Measurements from ENCODE around the gene CDC27.
A peak's percentile ranks its signal among the peaks of the same experiment; 100 is the strongest.
"Not testable (repeated sequence)": the region's sequence is repeated elsewhere in the genome, so short reads cannot be mapped to it uniquely, and the experiment has no call there.

Gene CDC27

GRCh38 chr17:47134354-47134753 lies 54.7 kb downstream of the CDC27 start:
- not testable (repeated sequence) for DNase-seq (ENCODE audit: low read depth in 2 of 2)

GRCh38 chr17:47131761-47132160 lies 57.3 kb downstream of the CDC27 start:
- DNase-seq (ENCODE audit: low read depth in 2 of 2): no peak

DNA sequence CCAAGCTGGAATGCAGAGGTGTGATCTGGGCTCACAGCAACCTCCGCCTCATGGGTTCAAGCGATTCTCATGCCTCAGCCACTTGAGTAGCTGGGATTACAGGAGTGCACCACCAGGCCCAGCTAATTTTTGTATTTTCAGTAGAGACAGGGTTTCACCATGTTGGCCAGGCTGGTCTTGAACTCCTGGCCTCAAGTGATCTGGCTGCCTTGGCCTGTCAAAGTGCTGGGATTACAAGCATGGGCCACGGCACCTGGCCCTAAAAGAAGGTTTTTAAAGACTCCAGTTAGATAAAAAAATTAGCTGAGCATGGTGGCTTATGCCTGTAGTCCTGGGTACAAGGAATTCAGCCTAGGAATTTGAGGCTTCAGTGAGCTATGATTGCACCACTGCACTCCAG lies 62.3 kb downstream of the CDC27 start:
- not testable (repeated sequence) for DNase-seq (ENCODE audit: low read depth in 2 of 2)

- DNase-seq (ENCODE audit: low read depth in 2 of 2): not testable (repeated sequence)
Measured at GRCh38 chr17:47123262-47123661, 65.8 kb downstream of the CDC27 start.

DNA sequence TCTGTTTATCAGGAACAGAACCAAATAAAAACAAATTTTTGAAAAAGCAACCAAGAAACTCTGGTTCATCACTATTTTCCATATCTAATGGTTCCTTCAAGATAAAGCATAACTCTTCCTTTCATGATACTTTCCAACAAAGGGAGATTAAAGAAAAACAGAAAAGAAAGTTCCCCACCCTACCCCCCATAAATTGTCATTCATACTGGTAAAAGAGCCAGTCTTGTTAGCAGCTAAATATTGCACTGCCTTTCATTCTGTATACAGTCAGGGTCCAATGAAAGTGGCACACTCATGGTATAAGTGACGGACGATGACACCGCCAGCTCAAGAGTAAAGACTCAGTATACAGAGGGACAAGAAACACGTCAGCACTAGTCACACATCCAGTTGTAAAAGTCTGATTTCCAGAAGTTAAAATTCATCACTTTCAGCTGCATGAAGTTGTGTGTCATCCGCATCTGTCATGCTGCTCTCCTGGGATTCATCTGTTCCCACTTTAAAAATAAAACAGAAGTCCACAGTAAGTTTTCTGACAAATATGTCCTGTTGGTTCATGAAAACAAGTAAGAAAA lies 68.5 kb downstream of the CDC27 start:
- no peak for DNase-seq (ENCODE audit: low read depth in 2 of 2)

- DNase-seq (ENCODE audit: low read depth in 2 of 2): no peak
Measured at GRCh38 chr17:47119746-47120520, 69.2 kb downstream of the CDC27 start.

- no peak for DNase-seq (ENCODE audit: low read depth in 2 of 2)
Measured at GRCh38 chr17:47117386-47117785, 71.7 kb downstream of the CDC27 start.

- DNase-seq (ENCODE audit: low read depth in 2 of 2): no peak
Measured at GRCh38 chr17:47106130-47106529, 83.0 kb downstream of the CDC27 start.

DNA sequence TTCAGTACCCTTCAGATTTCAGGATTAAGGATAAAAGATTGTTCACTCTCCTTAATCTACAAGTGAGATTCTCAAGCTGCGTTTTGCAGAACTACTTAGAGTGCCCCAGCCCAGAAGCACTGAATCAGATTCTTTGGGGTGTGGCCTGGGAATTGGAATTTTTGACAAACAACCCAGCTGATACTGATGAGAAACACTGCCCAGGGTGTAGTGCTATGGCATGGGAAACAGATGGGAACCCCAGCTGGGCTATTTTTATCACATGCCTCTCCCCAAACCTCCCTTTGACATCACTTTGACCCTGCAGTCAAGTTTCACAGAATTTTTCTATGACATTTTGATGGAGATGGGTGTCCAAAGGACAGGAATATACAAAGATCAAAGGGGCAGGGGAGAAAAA lies 83.8 kb downstream of the CDC27 start:
- DNase-seq (ENCODE audit: low read depth in 2 of 2): not testable (repeated sequence)

GRCh38 chr17:47102914-47103313 lies 86.2 kb downstream of the CDC27 start:
- DNase-seq (ENCODE audit: low read depth in 2 of 2): no peak

DNA sequence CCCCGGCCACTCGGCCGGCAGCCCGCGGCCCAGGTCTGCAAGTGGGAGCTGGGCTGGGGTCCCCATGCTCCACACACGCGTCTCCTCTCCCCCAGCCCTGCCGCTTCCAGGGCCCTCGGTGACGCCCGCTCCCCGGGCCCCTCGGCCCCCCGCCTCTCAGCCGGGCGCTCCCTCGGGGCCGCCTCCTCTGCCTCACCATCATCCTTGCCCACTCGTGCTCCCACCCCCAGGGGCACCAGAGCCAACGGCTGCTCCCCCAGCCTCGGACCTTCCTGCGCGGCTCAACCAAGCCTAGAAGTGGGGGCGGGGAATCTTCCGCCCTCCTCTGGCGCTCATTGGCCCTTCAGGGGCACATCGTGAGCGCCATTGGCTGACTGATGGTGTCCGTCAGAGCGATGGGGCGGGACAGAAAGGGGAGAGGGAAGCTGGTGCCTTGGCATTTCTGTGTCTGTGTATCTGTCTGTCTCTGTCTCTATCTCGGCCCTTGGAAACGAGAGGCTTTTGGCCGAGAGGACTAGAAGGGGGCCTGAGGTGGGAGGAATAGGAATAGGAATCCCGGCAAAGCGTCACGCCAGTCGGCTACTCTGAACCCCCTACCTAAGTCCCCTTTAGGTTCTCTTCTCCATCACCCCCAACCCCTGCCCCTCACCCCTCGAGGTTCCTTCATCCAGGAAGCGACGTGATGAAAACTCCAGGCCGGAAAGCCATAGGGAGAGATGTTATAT lies 88.9 kb downstream of the CDC27 start:
- peak; percentile 83 to 89 for DNase-seq (ENCODE audit: low read depth in 2 of 2)

DNA sequence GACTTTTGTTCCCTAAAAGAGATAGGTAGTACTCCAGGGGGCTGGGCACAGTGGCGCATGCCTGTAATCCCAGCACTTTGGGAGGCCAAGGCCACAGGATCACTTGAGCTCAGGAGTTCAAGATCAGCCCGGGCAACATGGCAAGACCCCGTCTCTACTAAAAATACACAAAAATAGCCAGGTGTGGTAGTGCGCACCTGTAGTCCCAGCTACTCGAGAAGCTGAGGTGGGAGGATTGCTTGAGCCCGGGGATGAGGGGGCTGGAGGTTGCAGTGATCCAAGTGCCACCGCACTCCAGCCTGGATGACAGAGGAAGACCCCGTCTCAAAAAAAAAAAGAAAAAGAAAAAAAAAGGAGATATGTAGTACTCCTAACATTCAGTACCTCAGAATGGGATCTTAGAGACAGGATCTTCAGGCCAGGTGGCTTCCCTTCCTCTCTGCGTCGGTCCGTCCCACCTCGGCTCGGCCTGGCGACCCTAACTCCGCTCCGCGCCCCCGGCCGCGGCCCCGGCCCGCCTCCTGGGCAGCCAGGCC lies 89.6 kb downstream of the CDC27 start:
- no peak for DNase-seq (ENCODE audit: low read depth in 2 of 2)

GRCh38 chr17:47096343-47096742 lies 92.8 kb downstream of the CDC27 start:
- no peak for DNase-seq (ENCODE audit: low read depth in 2 of 2)

DNA sequence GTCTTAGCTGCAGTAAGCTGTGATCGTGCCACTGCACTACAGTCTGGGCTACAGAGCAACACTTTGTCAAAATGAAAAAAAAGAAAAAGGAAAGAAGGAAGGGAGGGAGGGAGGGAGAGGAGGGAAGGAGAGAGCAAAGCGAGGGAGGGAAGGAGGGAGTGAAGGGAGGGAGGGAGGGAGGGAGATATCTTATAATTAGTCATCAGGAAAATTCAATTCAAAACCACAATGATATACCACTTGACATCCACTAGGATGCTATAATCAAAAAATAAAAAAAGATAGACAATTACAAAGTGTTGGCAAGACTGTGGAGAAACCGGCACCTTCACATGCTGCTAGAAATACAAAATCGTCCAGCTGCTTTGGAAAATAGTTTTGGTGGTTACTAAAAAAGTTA lies 93.8 kb downstream of the CDC27 start:
- DNase-seq (ENCODE audit: low read depth in 2 of 2): no peak

GRCh38 chr17:47087093-47087492 lies 102.0 kb downstream of the CDC27 start:
- no peak for DNase-seq (ENCODE audit: low read depth in 2 of 2)

GRCh38 chr17:47085736-47086135 lies 103.4 kb downstream of the CDC27 start:
- no peak for DNase-seq (ENCODE audit: low read depth in 2 of 2)

- no peak for DNase-seq (ENCODE audit: low read depth in 2 of 2)
Measured at GRCh38 chr17:47078801-47079200, 110.3 kb downstream of the CDC27 start.

GRCh38 chr17:47077576-47077975 lies 111.5 kb downstream of the CDC27 start:
- DNase-seq (ENCODE audit: low read depth in 2 of 2): no peak

DNA sequence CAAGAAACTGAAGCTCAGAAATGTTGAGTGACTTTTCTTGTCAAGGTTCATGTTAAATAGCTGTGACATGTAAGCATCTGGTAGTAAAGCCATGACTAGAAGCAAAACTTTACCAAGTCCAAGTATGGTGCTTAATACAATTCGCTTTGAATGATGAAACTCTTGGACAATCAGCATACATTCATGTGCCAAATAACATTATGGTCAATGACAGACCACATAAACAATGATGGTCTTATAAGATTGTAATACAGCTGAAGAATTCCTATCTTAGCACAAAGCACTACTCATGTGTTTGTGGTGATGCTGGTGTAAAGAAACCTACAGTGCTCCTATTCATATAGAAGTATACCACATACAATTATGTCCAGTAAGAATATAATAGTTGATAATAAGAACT lies 112.9 kb downstream of the CDC27 start:
- no peak for DNase-seq (ENCODE audit: low read depth in 2 of 2)

GRCh38 chr17:47074361-47074760 lies 114.7 kb downstream of the CDC27 start:
- not testable (repeated sequence) for DNase-seq (ENCODE audit: low read depth in 2 of 2)

- DNase-seq (ENCODE audit: low read depth in 2 of 2): not testable (repeated sequence)
Measured at GRCh38 chr17:47073629-47074028, 115.5 kb downstream of the CDC27 start.

DNA sequence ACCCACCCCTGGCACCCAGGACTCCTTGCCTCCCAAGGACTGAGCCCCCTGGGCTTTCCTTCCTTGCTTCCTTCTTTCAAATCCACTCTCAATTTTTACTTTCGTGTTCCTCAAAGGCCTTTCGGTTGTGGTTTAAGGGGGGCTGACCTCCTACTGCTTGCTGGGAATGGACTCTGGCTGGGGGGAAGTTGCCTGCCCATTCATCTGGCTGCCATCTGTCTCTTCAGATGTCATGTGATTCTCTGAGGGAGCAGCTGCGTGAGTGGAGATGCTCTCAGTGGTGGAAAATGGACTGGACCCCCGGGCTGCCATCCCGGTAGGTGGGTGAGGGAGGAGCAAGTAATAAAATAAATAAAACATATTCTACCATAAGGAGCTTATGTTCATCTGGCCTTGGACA lies 116.2 kb downstream of the CDC27 start:
- DNase-seq (ENCODE audit: low read depth in 2 of 2): no peak

GRCh38 chr17:47071171-47071570 lies 117.9 kb downstream of the CDC27 start:
- DNase-seq (ENCODE audit: low read depth in 2 of 2): not testable (repeated sequence)
